Endothelial cell of umbilical vein (primary cell): ENCODE measurements around the gene CPVL. TPM values are rescaled to one million over a fixed set of nuclear protein-coding genes. Genes with fewer than 3 reads are reported as not detected.

Experiments
- BruUV-seq: library from RNA; stranded (reverse); fragments of 400-500 nt; replicated peaks from 2 replicates; lab custom pipeline; 2021; lab: Mats Ljungman, UMichigan
- CTCF ChIA-PET: fragments of 300-600, 350-600 bp; sonication (Branson Sonifier 250); formaldehyde crosslinking; loops from one replicate; lab custom pipeline; 2021; ENCODE audit warnings: antibody characterized with exemption, inconsistent platforms; lab: Charles Lee
- POLR2A ChIA-PET: fragments of 300-600, 350-600 bp; sonication (Branson Sonifier 250); formaldehyde crosslinking; loops from one replicate; lab custom pipeline; 2021; ENCODE audit warnings: antibody characterized with exemption, inconsistent platforms; lab: Charles Lee
- DNase-seq: peaks from one replicate; pipeline ENCODE4 v3.0.0-alpha.2; 2011; ENCODE audit warnings: low read depth, low spot score
- FAIRE-seq: peaks from 2 replicates; lab custom pipeline; 2011; peaks lifted over from hg19 to GRCh38; lab: Jason Lieb, UNC
- H2AFZ ChIP-seq: 2 replicates; pipeline ENCODE4 v1.6.0; 2012; ENCODE audit warnings: low read depth, low read length, control low read depth, inconsistent platforms
- H3K27ac ChIP-seq: 2 replicates; pipeline ENCODE4 v1.5.1; 2011; ENCODE audit warnings: low read depth, mild to moderate bottlenecking, control low read depth, low read length, moderate library complexity; ENCODE audit not compliant: insufficient read depth
- H3K27me3 ChIP-seq, 2 experiments: 2 replicates each; pipeline versions ENCODE4 v1.6.0 to v1.6.1; 2011; ENCODE audit warnings: low read length in 2 of 2, mixed read lengths in 1 of 2; ENCODE audit not compliant: control insufficient read depth in 2 of 2, insufficient read depth in 2 of 2
- H3K36me3 ChIP-seq, 2 experiments: 2 replicates in 1 of 2; 3 replicates in 1 of 2; pipeline ENCODE4 v1.5.1; 2011; ENCODE audit warnings: low read length in 2 of 2, mild to moderate bottlenecking in 1 of 2, moderate library complexity in 1 of 2; ENCODE audit not compliant: control insufficient read depth in 2 of 2, insufficient read depth in 2 of 2; ENCODE audit errors: extremely low read depth in 1 of 2
- H3K4me1 ChIP-seq: 3 replicates; pipeline ENCODE4 v1.5.1; 2011; ENCODE audit warnings: mild to moderate bottlenecking, low read length; ENCODE audit not compliant: control insufficient read depth, insufficient read depth; ENCODE audit errors: extremely low read depth
- H3K4me2 ChIP-seq: 2 replicates; pipeline ENCODE4 v1.6.1; 2011; ENCODE audit warnings: low read length, control low read depth, mixed read lengths; ENCODE audit not compliant: insufficient read depth
- H3K4me3 ChIP-seq, 3 experiments: fragments of 200-600 bp in 1 of 3; sonication (generic), shearing (Covaris generic) in 1 of 3; replicated peaks in 1 of 3; 2 replicates each; pipeline ENCODE4 v1.5.1; 2011 to 2016; ENCODE audit warnings: control low read depth in 3 of 3, low read length in 3 of 3, mild to moderate bottlenecking in 2 of 3, inconsistent platforms in 1 of 3, low read depth in 1 of 3, moderate library complexity in 1 of 3; ENCODE audit not compliant: insufficient read depth in 1 of 3
- H3K79me2 ChIP-seq: 2 replicates; pipeline ENCODE4 v1.6.0; 2012; ENCODE audit warnings: low read length, inconsistent platforms; ENCODE audit not compliant: control insufficient read depth, insufficient read depth
- H3K9ac ChIP-seq: replicated peaks from 2 replicates; pipeline ENCODE3; 2011; ENCODE audit warnings: low read length, control low read depth; ENCODE audit not compliant: insufficient read depth; ENCODE audit errors: extremely low read depth
- H3K9me1 ChIP-seq: replicated peaks from 3 replicates; pipeline ENCODE4 v1.6.0; 2011; ENCODE audit warnings: mild to moderate bottlenecking, low read length; ENCODE audit not compliant: control insufficient read depth, insufficient read depth; ENCODE audit errors: extremely low read depth
- H3K9me3 ChIP-seq: replicated peaks from 2 replicates; pipeline ENCODE4 v1.5.1; 2012; ENCODE audit warnings: low read length, inconsistent platforms; ENCODE audit not compliant: control insufficient read depth, insufficient read depth
- H4K20me1 ChIP-seq: replicated peaks from 2 replicates; pipeline ENCODE3; 2011; ENCODE audit warnings: mild to moderate bottlenecking, low read length; ENCODE audit not compliant: control insufficient read depth, insufficient read depth; ENCODE audit errors: extremely low read depth
- EZH2 ChIP-seq: IDR thresholded peaks from 2 replicates; pipeline ENCODE4 v1.6.1; 2012; ENCODE audit warnings: borderline replicate concordance, low read depth, mild to moderate bottlenecking, moderate library complexity, low read length, inconsistent platforms; ENCODE audit not compliant: severe bottlenecking
- FOS ChIP-seq: IDR thresholded peaks from 2 replicates; pipeline ENCODE4 v1.6.1; 2011; ENCODE audit warnings: mild to moderate bottlenecking, low read length, moderate library complexity, borderline replicate concordance; ENCODE audit not compliant: insufficient read depth
- GATA2 ChIP-seq: IDR thresholded peaks from 2 replicates; pipeline ENCODE4 v1.7.0; 2011; ENCODE audit warnings: low read depth, mild to moderate bottlenecking, moderate library complexity, mixed read lengths, low read length; ENCODE audit not compliant: insufficient read length, insufficient read depth
- JUN ChIP-seq: IDR thresholded peaks from 2 replicates; pipeline ENCODE4 v1.6.1; 2011; ENCODE audit warnings: borderline replicate concordance, low read depth; ENCODE audit not compliant: insufficient read length, insufficient read depth
- MYC ChIP-seq: IDR thresholded peaks from one replicate; pipeline ENCODE4 v1.6.1; 2011; ENCODE audit warnings: mild to moderate bottlenecking, low read depth, low read length
- POLR2A ChIP-seq: IDR thresholded peaks from 2 replicates; pipeline ENCODE4 v1.6.1; 2012; ENCODE audit warnings: low read depth, mild to moderate bottlenecking, control low read depth, low read length
- POLR2AphosphoS5 ChIP-seq: IDR thresholded peaks from 2 replicates; pipeline ENCODE4 v1.6.1; 2012; ENCODE audit warnings: low read depth, mild to moderate bottlenecking, control low read depth, low read length, moderate library complexity; ENCODE audit not compliant: insufficient read depth
- dilution Hi-C: fragments of 300-500 bp; cut with MboI; formaldehyde crosslinking; loops from one replicate; pipeline ENCODE4 v1.15.0; 2019; ENCODE audit warnings: low sequenced_read_pairs; ENCODE audit not compliant: extremely low pct_ligation_motif_present
- intact Hi-C: fragments of 100-400 bp; cut with micrococcal nuclease; formaldehyde crosslinking; loops from one replicate; pipeline ENCODE4 v1.10.0; 2022
- polyA plus RNA-seq, 4 experiments: library from polyadenylated mRNA; depleted of rRNA in 3 of 4; stranded (reverse) in 3 of 4; unstranded in 1 of 4; fragments of >200 nt; gene quantifications; 2 replicates each; pipeline versions ENCODE4 v1.2.1 to v1.2.3, GENCODE V29; 2011 to 2012; ENCODE audit warnings: missing spikeins in 1 of 4
- total RNA-seq: library from RNA; stranded (reverse); gene quantifications from 2 replicates; pipeline ENCODE4 v1.2.3, GENCODE V29; 2021
- TF ChIP-seq, protein P1 (sequence below), 2 donors: IDR thresholded peaks; 1 replicate in 1 of 2; 2 replicates in 1 of 2; pipeline ENCODE4 v1.5.1; 2011; ENCODE audit warnings: low read length in 2 of 2, mild to moderate bottlenecking in 2 of 2, moderate library complexity in 2 of 2, control low read depth in 1 of 2, inconsistent platforms in 1 of 2, low read depth in 1 of 2; ENCODE audit not compliant: insufficient read depth in 1 of 2; ENCODE audit errors: extremely low read depth in 1 of 2
- TF ChIP-seq, protein P2 (sequence below): IDR thresholded peaks from 2 replicates; pipeline ENCODE4 v1.6.1; 2011; ENCODE audit not compliant: insufficient read depth, insufficient read length

CPVL gene
- total and polyA plus RNA-seq, 2 donors (not counting 3 experiments of a cell fraction or from before 2014, with no cell fraction given), result 0.14 TPM; not detected in 1

DNA sequence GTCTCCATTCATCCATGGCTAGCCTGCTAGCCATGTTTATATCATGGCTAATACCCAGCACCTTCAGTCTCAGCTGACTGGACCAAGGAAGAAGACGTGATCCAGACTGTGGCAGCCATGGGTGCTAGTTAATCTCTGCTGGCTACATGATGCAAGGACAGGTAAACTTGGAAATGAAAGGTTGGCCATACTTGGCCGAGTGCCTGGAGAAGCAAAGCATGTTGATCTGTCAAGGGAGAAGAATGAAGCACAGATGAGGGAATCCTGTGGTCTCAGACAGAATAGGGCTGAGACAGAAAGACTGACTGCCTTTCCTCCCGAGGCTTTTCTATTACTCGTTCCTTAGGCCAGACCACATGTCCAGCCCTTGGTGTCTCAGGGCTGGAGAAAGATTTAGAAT, 41.1 kb downstream of the CPVL start:
- no peak overlapping the region for H3K4me2 ChIP-seq
- H3K9ac ChIP-seq, result no peak overlapping the region
- no peaks in the 10 kb centered on the region for H4K20me1 ChIP-seq
- H3K79me2 ChIP-seq, result no peaks in the 10 kb centered on the region
- no peaks in the 10 kb centered on the region for H3K4me1 ChIP-seq
- dilution Hi-C loops, result no loop called here
- intact Hi-C loops, result no loop called here
- no peaks in the 10 kb centered on the region for H3K36me3 ChIP-seq
- no TSS peak for BruUV-seq
- no peak for TF ChIP-seq MYC
- no peak for TF ChIP-seq EZH2
- TF ChIP-seq, protein P1, sequence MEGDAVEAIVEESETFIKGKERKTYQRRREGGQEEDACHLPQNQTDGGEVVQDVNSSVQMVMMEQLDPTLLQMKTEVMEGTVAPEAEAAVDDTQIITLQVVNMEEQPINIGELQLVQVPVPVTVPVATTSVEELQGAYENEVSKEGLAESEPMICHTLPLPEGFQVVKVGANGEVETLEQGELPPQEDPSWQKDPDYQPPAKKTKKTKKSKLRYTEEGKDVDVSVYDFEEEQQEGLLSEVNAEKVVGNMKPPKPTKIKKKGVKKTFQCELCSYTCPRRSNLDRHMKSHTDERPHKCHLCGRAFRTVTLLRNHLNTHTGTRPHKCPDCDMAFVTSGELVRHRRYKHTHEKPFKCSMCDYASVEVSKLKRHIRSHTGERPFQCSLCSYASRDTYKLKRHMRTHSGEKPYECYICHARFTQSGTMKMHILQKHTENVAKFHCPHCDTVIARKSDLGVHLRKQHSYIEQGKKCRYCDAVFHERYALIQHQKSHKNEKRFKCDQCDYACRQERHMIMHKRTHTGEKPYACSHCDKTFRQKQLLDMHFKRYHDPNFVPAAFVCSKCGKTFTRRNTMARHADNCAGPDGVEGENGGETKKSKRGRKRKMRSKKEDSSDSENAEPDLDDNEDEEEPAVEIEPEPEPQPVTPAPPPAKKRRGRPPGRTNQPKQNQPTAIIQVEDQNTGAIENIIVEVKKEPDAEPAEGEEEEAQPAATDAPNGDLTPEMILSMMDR (IDR thresholded peaks at IDR 0.05; ENCODE audit: extremely low read depth in 1 of 2, insufficient read depth in 1 of 2, low read depth in 1 of 2, low read length in 2 of 2), result no peak
- TF ChIP-seq POLR2A, result no peak
- no peak for TF ChIP-seq GATA2
- TF ChIP-seq, protein P2, sequence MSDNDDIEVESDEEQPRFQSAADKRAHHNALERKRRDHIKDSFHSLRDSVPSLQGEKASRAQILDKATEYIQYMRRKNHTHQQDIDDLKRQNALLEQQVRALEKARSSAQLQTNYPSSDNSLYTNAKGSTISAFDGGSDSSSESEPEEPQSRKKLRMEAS, result no peak
- TF ChIP-seq POLR2AphosphoS5, result no peak
- TF ChIP-seq FOS, result no peak
- no peak for TF ChIP-seq JUN
- no peak overlapping the region for H3K4me3 ChIP-seq
- no peak overlapping the region for H2AFZ ChIP-seq
- H3K9me1 ChIP-seq, result no peaks in the 10 kb centered on the region
- CTCF ChIA-PET, result interaction anchor here (1.6 to 38.9 kb wide), 5 partner anchors 149 to 304 kb away, joined by 3 to 1408 read pairs (median 22); partner anchors contain the start of gene TRIL
- no peaks in the 10 kb centered on the region for H3K9me3 ChIP-seq
- FAIRE-seq (no peak), DNase-seq (no peak)
- peaks cover 8 to 9% of the 10 kb centered on the region in 2 experiments for H3K27me3 ChIP-seq
- POLR2A ChIA-PET, result no interaction called here
- no peak overlapping the region for H3K27ac ChIP-seq
